ENCODE measurements around the gene ZFYVE21.

The ZFYVE21 gene

DNA sequence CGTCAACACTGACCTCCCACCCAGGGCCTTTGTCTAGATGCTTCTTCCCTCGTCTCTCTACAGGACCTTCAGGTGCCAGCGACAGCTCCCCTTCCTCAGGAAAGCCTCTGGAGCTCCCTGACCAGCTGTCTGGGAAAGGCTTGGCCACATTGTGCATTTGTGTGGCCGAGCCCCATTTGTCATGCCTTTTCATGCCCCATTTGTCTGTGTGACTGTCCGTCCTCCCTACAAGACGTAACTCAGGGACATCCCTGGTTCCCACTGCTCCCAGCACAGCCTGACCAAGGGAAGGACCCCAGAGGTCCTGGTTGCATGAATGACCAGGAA is 23.8 kb downstream of the ZFYVE21 start:
- DNase-seq: no peak

GRCh38 chr14:103739793-103740501 is 24.3 kb downstream of the ZFYVE21 start:
- no peak for DNase-seq

- no peak for DNase-seq
These were observed 25.5 kb downstream of the ZFYVE21 start for GRCh38 chr14:103740991-103741689.

GRCh38 chr14:103741876-103742275 is 26.3 kb downstream of the ZFYVE21 start:
- no peak for DNase-seq

DNA sequence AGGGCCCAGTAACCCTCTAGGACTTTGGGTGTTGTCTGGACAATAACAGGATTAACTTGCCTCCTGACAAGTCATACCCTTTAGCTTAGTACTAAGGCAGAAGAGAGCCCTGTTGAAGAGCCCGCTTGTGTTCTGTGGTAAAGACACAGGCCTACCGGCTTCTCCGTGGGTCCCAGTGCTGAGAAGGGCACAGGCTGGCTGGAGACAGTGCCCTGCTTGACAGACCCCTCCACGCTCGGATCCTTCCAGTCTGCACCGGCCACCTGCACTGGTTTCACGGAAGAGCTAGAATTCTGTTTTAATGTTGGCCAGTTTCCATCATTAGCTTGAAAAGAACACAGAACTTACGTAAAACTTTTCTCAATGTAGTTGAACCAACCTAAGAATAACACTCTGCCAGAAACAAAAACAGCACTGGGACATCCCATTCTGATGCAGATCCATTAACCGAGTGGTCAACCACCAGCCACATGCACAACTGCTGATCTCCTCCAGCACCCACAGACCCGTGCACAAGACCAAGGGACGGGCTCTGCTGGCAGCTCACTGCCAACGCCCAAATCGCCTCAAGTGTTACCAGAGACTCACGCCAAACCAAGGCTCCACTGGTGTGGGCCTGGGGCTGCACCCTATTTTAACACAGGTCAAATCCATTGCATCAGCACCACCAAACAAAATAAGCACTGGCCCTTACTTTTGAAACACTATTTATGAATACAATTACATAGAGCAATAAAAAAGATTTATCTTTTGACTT is 27.1 kb downstream of the ZFYVE21 start:
- DNase-seq: no peak

DNA sequence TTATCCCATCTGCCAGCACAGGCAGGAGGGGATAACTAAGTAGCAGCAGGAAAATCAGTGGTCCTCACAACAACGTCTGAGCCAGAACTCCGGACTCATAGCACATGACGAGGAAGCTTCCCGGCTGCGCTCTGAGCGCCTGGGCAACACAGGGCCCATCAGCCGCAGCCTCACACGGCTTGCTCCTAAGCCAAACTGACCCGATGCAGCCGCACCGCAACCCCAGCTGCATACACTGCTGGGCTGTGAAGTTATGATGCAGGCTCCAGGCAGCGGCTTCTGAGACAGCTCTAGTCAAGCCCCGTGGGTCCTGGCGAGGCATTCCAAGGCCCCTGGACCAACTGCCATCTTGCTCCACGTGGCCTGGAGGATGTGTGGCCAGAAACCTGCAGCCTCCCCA is 28.1 kb downstream of the ZFYVE21 start:
- no peak for DNase-seq

DNA sequence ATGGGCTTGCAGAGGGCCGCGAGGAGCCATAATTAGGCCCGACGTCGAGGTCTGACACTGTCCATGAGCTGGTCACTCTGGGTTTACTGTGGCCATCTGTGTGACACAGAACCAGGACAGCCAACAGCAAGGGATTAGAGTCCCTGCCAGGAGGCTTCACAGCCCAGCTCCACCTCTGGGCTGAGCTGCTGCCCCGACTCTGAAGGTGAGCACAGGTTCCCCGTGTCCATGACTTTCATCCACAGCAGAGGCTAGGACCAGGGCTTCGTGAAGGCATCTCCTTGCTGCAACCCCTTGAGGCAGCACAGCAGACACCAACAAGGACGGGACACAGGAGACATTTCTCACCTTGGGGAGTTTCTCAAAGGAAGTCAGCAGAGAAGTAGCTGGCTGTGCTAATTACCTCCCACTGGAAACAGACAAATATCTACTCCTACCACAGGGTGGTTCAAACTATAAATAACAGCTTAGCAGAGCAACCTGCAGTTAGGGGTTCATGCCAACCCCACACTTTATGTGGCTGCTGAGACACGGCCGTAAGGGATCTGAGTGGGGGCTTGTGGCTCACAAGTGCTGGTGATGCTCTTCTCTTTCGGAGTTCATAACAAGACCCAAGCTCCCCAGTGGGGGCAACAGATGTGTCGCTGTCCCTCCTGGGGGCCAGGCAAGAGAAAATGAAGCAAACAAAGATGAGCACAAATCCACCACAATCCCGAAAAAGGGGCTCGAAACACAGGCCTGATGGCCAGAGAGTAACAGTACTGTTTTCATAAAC is 29.2 kb downstream of the ZFYVE21 start:
- no peak for DNase-seq

- no peak for DNase-seq
These were observed 29.8 kb downstream of the ZFYVE21 start for GRCh38 chr14:103745424-103745823.

DNA sequence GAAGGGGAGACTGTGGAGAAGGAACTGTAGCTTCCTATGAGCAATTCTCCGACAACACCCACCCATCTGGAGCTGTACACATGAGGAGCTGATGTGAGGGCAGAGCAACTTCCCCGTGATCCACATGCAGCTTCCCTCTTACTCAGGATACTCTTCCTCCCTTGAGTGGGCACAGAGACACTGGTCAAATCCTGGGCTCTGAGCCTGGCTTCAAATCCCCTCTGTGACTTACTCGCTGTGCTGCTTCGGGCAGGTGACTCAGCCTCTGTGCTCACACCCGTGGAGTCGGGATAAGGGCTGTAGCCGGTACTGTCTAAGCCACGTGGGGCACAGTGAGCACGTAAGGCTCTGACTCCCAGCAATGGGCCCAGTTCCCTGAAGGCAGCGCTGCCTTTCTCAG is 31.1 kb downstream of the ZFYVE21 start:
- DNase-seq: no peak

DNA sequence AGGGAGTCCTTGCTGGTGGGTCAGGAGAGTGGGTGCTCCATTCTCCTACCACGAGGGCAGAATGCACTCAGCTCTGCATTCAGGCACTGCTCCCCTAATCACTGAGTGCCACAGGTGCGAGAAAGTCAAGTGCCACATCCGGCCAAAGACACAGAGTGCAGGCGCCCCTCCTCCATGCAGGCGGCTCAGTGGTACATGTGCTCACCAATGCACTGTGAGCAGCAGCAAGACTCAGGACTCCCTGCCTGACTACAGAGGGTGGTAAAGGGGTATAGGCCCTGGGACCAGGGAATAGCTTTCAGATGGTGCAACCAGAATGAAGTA is 32.9 kb downstream of the ZFYVE21 start:
- no peak for DNase-seq

DNA sequence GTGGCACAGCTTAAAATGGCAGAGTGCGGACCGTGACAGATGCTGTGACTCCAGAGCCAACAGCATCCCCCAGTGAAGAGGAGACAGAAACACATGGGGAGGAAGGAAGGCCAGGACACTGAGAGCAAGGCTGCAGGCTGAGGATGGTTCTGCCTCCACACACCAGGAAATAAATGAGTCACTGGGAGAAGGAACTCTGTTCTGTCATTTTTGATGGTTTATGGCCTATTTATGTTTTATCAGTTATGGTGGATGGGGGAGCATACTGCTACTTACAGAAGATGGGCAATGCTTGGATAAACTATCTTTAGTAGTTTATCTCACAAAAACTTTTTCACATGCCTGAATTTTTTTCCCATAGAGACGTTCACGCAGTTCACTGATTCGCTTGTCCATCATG is 33.8 kb downstream of the ZFYVE21 start:
- no peak for DNase-seq

GRCh38 chr14:103749860-103750259 is 34.2 kb downstream of the ZFYVE21 start:
- DNase-seq: no peak

- DNase-seq: no peak
These were observed 38.2 kb downstream of the ZFYVE21 start for GRCh38 chr14:103753774-103754173.

GRCh38 chr14:103755060-103755459 is 39.5 kb downstream of the ZFYVE21 start:
- no peak for DNase-seq

- no peak for DNase-seq
These were observed 42.6 kb downstream of the ZFYVE21 start for GRCh38 chr14:103758059-103758776.

DNA sequence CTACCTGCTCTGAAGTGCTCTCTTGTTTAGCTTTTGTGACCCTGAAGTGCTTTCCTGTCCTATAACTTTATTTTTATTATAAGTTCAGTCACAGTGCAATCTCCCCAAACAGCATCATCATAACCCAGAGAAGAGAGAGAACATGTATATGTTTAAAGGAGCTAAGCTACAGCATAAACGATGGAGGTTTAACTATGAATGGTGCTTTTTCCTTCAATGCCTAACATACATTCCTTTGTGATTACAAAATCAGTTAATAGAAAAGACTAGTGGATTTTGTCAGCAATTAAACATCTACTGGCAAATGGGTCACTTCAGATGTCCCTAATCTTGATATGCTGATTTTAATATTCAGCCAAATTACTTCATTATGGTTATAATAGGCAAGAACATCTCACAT is 46.4 kb downstream of the ZFYVE21 start:
- DNase-seq: no peak

- DNase-seq: no peak
These were observed 46.9 kb downstream of the ZFYVE21 start for GRCh38 chr14:103762541-103762940.

- no peak for DNase-seq
These were observed 48.3 kb downstream of the ZFYVE21 start for GRCh38 chr14:103763730-103764488.

DNA sequence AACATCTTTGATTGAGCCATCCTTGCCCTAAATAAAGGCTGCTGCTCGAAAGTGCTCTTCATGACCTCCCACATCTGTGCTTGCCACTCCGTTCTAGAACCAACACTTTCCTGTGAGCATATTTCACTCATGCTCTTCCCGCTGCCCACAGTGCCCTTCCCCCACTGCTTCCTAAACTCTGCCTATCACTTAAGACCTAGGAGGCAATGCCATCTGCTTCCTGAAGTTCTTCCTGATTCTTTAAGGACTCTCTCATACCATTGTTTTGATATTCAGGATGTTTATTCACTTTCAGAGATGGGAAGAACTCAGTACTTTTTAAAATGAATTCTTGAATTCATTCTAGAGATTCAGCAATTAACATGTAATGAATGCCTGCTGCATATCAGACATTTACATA is 49.9 kb downstream of the ZFYVE21 start:
- DNase-seq: no peak

DNA sequence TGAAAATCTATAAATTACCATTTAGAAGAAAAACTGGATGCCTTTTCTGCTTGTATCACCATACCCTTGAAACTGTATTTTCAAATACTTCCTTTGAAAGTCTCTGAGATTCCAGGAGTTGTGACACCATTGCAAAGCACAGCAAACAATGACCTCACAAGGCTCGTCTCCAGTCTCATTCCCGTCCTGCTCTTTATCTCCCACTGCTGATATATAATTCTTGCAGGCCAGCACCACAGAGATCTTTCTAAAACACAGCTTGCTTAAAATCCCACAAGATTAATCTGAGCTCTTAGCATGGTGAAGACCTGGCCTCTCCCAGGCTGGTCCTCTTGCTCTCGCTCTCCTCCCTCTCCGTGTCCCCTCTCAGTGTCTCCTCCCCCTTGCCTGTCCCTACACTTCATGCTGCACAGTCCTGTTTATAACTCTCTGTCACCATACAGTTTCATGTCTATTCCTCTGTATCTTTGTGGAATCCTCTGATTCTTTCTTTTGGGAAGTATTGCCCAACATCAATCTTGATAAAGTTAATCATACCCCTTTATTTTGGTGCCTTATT is 51.8 kb downstream of the ZFYVE21 start:
- no peak for DNase-seq

- DNase-seq: no peak
These were observed 54.9 kb downstream of the ZFYVE21 start for GRCh38 chr14:103770500-103770899.

DNA sequence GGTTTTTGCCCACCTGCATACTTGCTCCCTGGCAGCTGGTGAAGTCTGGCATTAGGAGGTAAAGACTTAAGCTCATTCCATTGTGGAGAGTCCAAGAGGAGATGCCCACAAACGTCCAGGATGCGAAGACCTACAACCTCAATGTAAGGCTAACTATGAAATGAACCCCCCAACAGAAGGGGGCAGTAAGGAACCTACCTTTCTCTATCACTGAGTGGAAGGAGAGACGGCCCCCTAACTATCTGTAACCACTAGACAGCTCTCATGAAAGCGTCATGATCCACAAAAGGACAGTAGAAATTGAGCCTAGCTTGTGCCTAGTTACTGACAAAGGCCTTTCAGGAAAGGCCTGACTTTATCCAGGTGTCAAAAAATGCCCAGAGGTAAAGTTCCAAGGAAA is 55.3 kb downstream of the ZFYVE21 start:
- DNase-seq: no peak

Measured in GDM1 (cell line).